Dendritic cell treated with granulocyte-macrophage colony-stimulating factor and Interleukin-4, amounts not matched to agents 40 ng/mL and 50 ng/mL, for 4 days (primary cell): ENCODE measurements around the gene B9D1.
A peak's percentile ranks its signal among the peaks of the same experiment; 100 is the strongest.

ENCODE experiments used
- H3K27ac Mint-ChIP-seq: one replicate; pipeline ENCODE4 v1.8.0; 2022; ENCODE audit warnings: mild to moderate bottlenecking, mixed read lengths
- H3K27me3 Mint-ChIP-seq: one replicate; pipeline ENCODE4 v1.8.0; 2022; ENCODE audit warnings: mild to moderate bottlenecking, mixed read lengths
- H3K36me3 Mint-ChIP-seq: one replicate; pipeline ENCODE4 v1.8.0; 2022; ENCODE audit warnings: low read depth, mixed read lengths
- H3K4me1 Mint-ChIP-seq: one replicate; pipeline ENCODE4 v1.8.0; 2022; ENCODE audit warnings: low read depth, mixed read lengths
- H3K4me3 Mint-ChIP-seq: one replicate; pipeline ENCODE4 v1.8.0; 2022; ENCODE audit warnings: mild to moderate bottlenecking, moderate library complexity, mixed read lengths
- H3K9me3 Mint-ChIP-seq: one replicate; pipeline ENCODE4 v1.8.0; 2022; ENCODE audit warnings: mixed read lengths
- intact Hi-C: fragments of 100-400 bp; cut with micrococcal nuclease; formaldehyde crosslinking; loops from one replicate; pipeline ENCODE4 v1.15.0; 2022

B9D1 gene

DNA sequence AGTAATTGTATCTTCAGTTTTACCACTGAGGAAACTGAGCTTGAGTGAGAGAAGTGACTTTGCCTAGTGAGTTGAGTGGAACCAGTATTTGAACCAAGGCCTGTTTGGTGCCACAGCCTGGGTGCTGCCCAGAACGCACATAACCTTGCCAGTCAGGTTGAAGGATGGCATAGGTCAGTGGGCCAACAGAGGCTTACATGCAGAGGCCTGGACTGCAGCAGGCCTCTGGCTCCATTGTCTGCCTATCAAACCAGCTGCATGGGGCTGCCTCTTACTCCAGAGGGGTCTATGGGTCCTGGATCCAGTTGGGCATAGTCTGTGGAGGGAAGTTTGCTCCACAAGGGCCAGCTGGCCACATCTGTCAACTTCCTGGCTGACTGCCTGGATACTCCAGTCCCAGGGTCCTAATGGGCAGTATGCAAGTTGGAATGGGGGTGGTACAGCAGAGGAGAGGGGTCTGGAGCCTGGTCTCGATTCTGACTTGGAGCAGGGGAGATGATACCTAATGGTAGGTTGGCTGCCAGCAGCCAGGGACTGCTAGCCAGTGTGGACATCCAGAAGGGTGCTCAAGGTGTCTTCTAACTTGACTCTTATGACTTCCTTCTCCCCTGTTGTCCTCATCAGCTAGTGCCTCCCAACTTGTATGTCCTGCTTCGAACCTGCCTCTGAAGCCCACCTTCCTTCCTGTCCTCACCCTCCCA, 37.4 kb upstream of the B9D1 start:
- Mint-ChIP-seq H3K27me3 (peaks cover 7% of the 10 kb centered on the region), H3K9me3 (no peaks in the 10 kb centered on the region), H3K27ac (peak overlapping the region; percentile 28), H3K4me1 (peaks cover 31% of the 10 kb centered on the region), H3K36me3 (no peaks in the 10 kb centered on the region), H3K4me3 (no peak overlapping the region)
- intact Hi-C loops, result no loop called here

DNA sequence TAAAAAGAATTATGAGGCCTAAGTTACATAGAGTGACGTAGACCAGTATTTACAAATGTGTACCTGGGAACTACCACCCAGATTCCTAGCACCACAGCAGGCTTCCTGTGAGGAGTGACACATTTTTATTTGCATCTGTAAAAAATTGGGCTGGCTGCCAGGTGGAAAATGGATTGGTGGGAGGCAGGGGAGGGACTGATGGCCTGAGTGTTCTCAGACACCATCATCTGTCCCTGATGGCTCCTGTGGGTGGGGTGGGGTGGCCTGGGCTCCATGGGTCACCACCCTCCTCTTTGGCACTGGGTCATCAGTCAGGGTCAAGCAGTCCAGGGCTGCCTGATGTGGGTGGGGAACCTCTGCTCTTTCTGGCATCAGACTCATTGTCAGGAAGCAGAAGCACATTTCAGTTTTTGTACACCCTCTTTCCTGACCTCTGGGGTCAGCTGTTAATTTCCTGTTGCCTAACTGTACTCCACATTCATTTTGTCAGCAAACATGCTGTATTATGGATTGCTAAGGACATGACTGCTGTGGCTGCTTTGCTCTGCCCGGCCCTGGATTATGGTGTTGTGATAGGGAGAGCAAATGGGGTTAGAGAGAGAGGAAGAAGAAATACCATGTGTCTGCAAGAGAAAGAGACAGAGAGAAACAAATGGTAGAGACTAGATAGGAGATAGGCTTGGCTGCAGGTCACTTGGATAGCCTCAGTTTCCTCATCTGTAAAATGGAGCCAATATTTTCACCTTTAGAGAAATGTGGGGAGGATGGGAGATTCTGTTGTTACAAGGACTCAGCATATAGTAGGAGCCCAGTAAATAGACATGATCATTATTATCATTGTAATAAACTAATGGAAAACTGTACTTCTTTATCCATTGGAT, 36.0 kb upstream of the B9D1 start:
- no peaks in the 10 kb centered on the region for H3K9me3 Mint-ChIP-seq
- intact Hi-C loops, result no loop called here
- peaks cover 31% of the 10 kb centered on the region for H3K4me1 Mint-ChIP-seq
- no peak overlapping the region for H3K4me3 Mint-ChIP-seq
- no peaks in the 10 kb centered on the region for H3K36me3 Mint-ChIP-seq
- peaks cover 6% of the 10 kb centered on the region for H3K27me3 Mint-ChIP-seq
- peak overlapping the region; percentile 79 for H3K27ac Mint-ChIP-seq

DNA sequence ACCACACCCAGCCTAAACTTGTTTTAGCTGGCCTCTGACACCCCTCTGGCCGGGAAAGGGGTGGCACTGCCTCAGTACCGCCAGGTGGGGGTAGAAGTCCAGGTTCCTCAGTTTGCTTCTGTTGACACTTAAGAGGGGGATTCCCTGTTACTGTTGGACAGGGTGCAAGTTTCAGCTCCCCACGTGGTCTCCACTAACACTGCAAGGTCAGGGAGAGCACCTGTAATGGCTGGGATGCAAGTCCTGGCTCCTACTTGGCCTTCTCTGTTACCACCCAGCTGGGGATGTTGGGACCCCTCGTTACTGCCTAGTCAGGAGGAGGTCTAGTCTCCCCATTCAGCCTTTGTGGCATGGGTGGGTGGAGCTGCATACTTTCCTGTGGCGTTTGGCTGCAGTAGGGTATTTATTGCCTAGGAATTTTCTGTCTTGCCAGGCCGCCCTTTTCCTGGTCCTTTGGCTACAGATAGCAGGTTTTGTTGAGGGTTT, 35.1 kb upstream of the B9D1 start:
- no peaks in the 10 kb centered on the region for H3K9me3 Mint-ChIP-seq
- H3K36me3 Mint-ChIP-seq, result no peaks in the 10 kb centered on the region
- peaks cover 27% of the 10 kb centered on the region for H3K4me1 Mint-ChIP-seq
- no peak overlapping the region for H3K4me3 Mint-ChIP-seq
- intact Hi-C loops, result no loop called here
- H3K27ac Mint-ChIP-seq, result peak overlapping the region; percentile 79
- peaks cover 5% of the 10 kb centered on the region for H3K27me3 Mint-ChIP-seq

DNA sequence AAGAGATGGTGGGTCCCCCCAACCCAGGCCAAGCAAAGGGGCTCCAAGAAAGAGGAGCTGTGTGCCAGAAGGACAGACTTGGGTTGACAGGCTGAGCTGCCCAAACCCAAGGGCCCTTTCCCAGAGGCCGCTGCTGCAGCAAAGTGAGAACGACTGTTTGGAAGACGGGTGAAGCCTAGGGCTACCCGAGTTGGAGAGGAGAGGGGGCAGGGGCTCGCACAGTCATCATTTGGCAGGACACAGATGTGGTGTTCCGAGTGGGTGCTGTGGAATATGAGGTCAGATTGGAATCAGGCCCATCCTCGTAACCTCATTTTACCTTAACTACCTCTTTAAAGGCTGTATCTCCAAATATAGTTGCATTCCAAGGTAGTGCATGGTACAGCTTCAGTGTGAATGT, 29.8 kb upstream of the B9D1 start:
- Mint-ChIP-seq H3K27ac (no peak overlapping the region), H3K4me3 (no peak overlapping the region), H3K4me1 (peaks cover 29% of the 10 kb centered on the region), H3K36me3 (no peaks in the 10 kb centered on the region), H3K27me3 (no peaks in the 10 kb centered on the region), H3K9me3 (no peaks in the 10 kb centered on the region)
- intact Hi-C loops, result no loop called here

DNA sequence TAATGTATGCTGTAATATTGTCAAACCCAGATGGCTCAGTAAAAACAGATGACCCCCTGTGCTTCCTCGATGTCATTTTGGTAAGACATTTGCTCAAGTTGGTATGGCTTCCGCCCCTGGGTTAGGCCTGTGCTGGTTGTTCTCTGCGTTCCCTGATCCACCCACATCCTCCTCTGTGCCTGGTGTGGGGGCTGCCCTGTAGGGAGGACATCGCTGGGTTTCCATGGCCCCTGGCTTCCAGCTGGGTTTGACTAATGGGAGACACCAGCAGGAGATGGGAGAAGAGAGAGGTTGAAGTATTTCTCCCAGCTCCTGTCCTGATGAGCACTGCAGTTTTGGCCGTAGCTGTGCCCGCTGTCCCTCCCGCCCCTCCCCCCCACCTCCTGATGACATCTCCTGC, 28.9 kb upstream of the B9D1 start:
- H3K36me3 Mint-ChIP-seq, result no peaks in the 10 kb centered on the region
- H3K9me3 Mint-ChIP-seq, result no peaks in the 10 kb centered on the region
- intact Hi-C loops, result no loop called here
- H3K27me3 Mint-ChIP-seq, result no peaks in the 10 kb centered on the region
- H3K27ac Mint-ChIP-seq, result no peak overlapping the region
- peaks cover 38% of the 10 kb centered on the region for H3K4me1 Mint-ChIP-seq
- H3K4me3 Mint-ChIP-seq, result no peak overlapping the region

DNA sequence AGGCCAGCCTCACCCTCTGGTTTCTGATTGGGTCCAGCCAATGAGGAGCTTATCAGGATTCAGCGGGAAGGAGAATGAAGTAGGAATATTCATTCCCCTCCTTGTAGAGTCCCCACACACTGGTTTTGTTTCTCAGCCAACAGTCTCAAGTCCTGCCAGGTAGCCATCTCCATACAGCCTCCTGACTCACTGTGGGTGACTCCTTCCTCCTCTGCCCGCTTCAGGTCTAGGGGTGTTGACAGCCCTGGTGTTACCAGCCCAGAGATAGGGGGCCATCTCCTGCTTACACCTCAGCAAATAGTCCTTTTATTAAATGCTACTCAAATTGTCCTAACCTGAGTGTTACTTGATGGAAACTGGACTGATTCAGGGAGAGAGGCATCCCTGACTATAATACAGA, 28.4 kb upstream of the B9D1 start:
- Mint-ChIP-seq H3K27me3 (no peaks in the 10 kb centered on the region), H3K4me3 (no peak overlapping the region), H3K9me3 (no peaks in the 10 kb centered on the region), H3K4me1 (peaks cover 42% of the 10 kb centered on the region), H3K36me3 (no peaks in the 10 kb centered on the region), H3K27ac (no peak overlapping the region)
- intact Hi-C loops, result no loop called here

DNA sequence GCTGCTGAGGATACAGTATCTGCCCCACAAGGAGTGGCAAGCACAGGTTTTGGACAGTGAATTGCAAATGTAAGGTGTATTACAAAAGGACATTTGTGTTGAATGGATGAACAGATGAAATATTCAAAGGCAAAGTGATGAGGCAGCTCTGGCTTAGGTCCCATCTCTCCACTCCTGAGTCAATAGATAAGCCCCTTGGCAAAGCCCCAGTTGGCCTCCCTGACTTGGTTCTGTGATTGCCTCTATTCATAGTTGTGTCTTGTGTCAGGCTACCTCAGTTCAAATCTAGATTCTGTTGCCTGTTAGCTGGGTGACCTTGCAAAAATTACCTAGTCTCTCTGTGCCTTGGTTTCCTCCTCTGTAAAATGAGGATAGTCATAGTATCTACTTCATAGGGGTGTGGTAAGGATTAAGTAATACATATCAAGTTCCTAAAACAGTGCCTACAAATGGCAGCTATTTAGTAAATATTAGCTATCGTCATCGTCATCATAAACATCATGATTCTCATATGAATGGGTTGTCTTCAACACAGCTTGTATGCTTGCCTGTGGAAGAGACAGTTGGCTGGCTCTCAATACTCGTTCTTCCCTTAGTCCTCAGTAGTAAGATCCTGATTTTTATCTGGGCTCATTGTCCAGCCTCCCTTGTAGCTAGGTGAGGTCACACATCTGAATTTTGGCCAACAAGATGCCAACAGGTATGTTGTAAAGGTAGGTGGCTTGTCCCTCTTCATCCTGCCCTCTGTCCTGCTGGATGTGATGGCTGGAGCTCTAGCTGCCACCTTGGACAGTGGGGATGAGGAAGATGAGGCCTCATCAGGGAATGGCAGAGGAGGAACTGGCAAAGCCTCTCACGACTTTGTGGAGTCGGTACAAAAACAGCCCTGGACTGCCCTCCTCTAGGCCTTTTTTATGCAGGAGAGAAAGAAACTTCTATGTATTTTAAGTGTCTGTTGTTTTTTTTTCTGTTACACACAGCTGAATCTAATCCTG, 26.6 kb upstream of the B9D1 start:
- no peaks in the 10 kb centered on the region for H3K27me3 Mint-ChIP-seq
- intact Hi-C loops, result no loop called here
- H3K9me3 Mint-ChIP-seq, result no peaks in the 10 kb centered on the region
- no peak overlapping the region for H3K27ac Mint-ChIP-seq
- H3K4me3 Mint-ChIP-seq, result no peak overlapping the region
- H3K4me1 Mint-ChIP-seq, result peaks cover 55% of the 10 kb centered on the region
- H3K36me3 Mint-ChIP-seq, result peaks cover 16% of the 10 kb centered on the region

DNA sequence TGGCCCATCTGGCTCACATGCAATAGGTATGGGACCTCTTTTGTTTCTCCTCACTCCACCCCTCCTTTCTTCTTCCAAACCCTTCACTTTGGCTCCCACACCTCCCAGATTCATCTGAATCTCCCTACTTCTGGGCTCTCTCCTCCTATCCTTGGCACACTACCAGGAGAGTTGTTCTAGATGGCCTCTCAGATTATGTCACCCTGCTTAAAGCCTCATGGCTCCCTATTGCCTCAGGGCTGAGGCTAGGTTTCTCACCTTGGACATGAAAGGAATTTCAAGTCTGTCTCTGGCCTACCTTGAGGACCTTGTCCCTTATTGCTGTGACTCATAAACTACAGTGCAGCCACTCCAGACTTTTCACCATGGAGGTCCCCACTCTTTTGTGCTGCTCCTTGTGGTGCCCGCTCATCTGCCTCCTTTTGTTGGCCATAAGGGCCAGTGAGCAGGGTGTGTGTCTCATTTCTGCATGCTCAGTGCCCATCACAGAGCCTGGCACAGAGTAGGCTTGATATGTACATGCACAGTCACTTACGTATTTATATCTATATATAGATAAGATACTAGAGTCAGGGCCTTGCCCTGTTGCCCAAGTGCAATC, 25.5 kb upstream of the B9D1 start:
- Mint-ChIP-seq H3K36me3 (peaks cover 27% of the 10 kb centered on the region), H3K4me1 (peaks cover 66% of the 10 kb centered on the region), H3K27me3 (no peaks in the 10 kb centered on the region), H3K4me3 (no peak overlapping the region), H3K9me3 (no peaks in the 10 kb centered on the region), H3K27ac (peak overlapping the region; percentile 2)
- intact Hi-C loops, result no loop called here

DNA sequence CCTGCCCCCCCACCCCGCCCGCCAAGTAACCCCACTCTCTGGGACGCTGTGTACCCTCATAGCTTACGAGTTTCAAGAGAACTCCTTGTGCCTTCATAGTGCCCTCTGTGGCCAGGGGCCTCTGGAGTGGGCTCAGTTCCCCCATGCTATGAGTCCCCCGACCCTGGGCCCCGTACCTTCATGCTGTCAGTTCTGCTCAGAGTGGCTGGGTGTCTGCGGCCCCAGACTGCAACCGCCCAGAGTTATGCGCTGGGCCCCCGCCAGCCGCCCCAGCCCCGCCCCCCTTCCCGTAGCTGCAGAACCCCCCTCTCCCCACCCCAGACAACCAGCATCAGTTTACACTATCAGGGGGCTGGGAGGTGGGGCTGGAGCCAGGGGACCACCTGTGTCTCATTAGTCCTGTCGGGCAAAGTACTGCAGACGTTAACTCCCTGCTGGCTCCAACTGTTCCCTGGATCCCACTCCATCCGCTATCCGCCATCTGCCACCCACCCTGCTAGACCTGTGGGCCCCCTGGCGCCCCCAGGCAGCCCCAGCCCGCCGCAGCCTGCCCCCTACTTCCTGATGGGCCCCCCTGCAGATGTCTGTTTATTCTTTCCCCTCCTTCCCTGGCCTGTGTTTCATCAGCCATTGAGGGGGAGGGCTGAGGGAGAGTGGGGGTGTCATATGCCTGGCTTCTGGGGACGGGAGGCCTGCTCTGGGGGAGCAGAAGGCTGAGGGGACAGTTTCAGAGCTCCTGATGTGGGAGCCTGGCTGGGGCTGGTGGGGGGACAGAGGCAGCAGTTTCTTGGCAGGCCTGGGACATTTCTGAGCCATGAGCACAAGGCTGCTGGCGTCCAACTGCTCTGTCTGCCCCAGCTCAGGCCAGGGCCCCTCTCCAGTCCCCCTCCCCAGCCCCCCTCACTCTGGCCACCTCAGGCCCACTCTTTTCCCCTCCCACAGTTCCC, 24.7 kb upstream of the B9D1 start, which contains the start of gene MFAP4:
MFAP4 (minus strand) TSS at position 217 of the 947 bp plus-strand sequence; CDS start at position 182, 35 bp downstream.
- intact Hi-C loops, result no loop called here
- Mint-ChIP-seq H3K27ac (peak within 1 kb of the TSS; percentile 2), H3K9me3 (no peaks in the 10 kb centered on the region), H3K36me3 (peaks cover 35% of the 10 kb centered on the region), H3K4me3 (no peak within 1 kb of the TSS), H3K27me3 (no peaks in the 10 kb centered on the region), H3K4me1 (peaks cover 73% of the 10 kb centered on the region)

DNA sequence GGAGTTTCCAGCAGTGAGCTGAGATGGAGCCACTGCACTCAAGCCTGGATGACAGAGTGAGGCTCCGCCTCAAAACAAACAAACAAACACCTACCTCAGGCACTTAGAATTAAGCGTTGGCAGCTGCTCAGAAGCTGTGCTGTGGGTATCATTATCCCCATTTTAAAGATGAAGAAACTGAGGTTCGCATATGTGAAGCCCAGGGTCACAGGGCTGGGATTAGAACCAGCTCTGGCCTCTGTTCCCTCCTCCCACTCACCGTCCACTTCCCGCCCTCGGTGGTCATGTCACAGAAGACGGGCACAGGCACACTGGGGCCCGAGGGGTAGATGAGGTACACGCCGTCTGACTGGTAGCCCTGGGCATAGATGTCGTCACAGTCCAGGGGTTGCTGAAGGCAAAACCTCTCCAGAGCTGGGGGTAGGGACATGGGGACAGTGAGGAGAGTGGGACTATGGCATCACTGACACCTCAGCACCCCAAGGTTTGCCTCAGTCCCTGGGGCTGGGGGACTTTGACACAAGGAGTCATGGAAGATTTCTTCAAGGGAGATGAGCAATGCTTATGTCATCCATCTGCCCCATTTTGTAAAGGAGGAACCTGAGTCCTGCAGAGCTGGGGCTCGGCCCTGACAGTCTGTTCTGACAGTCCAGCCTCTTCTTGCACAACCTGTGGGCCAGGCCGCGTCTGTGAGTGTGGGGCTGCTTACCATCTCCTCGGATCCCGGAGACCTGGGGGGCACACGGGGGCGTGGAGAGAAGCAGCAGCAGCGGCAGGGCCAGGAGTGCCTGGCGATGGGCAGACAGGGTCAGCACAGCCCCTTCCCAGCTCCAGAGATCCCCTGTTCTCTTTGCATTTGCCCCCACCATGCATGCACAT, 23.8 kb upstream of the B9D1 start:
- no peaks in the 10 kb centered on the region for H3K9me3 Mint-ChIP-seq
- H3K27ac Mint-ChIP-seq, result peak overlapping the region; percentile 2
- peaks cover 77% of the 10 kb centered on the region for H3K4me1 Mint-ChIP-seq
- H3K36me3 Mint-ChIP-seq, result peaks cover 44% of the 10 kb centered on the region
- intact Hi-C loops, result no loop called here
- no peak overlapping the region for H3K4me3 Mint-ChIP-seq
- no peaks in the 10 kb centered on the region for H3K27me3 Mint-ChIP-seq

DNA sequence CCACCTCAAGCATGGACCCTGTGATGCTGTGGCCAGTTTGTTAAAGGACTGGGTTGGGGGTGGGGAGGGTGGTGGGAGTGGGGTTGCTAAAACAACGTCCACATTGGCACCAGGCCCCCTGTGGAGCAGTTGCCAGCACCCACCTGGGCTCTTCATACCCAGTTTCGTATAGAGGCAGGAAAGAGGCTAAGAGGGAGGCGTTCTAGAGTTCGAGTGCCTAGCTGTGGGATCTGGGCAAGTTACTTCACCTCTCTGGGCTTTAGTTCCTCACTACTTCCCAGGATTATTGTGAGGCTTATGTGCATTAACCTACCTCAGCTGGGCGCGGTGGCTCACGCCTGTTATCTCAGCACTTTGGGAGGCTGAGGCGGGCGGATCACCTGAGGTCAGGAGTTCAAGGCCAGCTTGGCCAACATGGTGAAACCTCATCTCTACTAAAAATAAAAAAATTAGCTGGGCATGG, 23.0 kb upstream of the B9D1 start:
- H3K36me3 Mint-ChIP-seq, result peaks cover 52% of the 10 kb centered on the region
- H3K4me1 Mint-ChIP-seq, result peaks cover 77% of the 10 kb centered on the region
- H3K27ac Mint-ChIP-seq, result no peak overlapping the region
- no peak overlapping the region for H3K4me3 Mint-ChIP-seq
- no peaks in the 10 kb centered on the region for H3K9me3 Mint-ChIP-seq
- no peaks in the 10 kb centered on the region for H3K27me3 Mint-ChIP-seq
- intact Hi-C loops, result no loop called here
